ENCODE results near the gene PTAFR.

PTAFR gene

DNA sequence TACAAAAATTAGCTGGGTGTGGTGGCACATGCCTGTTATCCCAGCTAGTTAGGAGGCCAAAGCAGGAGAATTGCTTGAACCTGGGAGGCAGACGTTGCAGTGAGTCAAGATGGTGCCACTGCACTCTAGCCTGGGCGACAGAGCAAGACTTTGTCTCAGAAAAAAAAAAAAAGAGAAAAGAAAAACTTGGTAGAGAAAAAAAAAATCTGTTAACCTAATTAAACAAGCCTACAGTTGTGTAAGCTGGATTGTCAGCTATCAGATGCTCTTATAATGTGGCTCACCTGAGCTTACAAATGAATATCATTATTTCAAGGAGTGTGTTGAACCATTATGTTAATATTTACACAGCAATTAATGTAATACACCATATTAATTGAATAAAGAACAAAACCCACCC lies 61.6 kb downstream of the PTAFR start:
- no peak for DNase-seq

DNA sequence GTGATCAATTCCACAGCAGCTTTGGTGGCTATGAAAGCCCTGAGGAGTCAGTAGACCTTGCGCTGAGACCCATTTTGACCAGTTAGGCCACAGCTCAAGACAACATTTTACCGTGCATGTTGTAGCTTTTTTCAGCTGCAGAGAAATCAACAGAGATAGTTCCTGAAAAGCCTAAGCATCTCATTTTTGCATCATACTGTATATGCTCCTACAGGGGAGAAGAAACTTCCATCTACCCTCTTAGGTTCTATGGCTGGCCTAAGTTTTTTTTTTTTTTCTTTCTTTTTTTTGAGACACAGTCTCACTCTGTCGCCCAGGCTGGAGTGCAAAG lies 63.3 kb downstream of the PTAFR start:
- no peak for DNase-seq

DNA sequence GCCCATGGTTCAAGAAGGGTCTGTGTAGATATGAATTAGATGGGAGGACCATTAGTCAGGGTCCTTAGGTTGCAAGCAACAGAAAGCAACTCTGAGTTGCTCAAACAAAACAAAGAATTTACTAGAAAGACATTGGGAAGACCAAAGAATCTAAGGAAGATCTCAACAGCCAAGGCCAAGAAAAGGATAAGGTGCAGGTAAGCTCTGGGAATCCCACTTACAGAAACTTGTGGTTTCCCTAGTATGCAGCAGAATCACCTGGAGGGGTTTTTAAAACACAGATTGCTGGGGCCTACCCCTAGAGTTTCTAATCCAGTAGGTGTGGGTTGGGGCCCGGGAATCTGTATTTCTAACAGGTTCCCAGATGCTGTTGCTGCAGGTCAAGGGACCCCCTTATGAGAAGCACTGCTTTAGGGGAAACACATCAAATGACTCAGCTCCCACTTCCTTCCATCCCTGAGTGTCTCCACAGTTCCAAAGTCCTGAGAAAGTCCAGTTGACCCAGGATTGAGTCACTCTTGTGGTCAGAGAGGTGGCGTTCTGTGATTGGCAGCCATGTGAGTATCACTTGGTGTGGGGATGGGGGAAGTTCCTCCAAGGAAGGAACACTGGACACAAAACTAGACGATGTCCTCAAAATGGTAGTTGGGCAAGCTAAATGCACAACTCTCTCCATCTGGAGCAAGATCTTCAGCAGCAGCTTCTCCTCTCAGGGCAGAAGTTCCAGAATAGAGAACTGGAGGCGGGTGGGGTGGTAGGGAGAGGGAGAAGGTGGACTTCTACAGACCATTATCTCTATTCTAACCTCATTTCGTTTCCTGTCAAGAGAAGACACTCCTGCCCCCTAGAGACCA lies 63.9 kb downstream of the PTAFR start:
- DNase-seq, result peak; percentile 35

DNA sequence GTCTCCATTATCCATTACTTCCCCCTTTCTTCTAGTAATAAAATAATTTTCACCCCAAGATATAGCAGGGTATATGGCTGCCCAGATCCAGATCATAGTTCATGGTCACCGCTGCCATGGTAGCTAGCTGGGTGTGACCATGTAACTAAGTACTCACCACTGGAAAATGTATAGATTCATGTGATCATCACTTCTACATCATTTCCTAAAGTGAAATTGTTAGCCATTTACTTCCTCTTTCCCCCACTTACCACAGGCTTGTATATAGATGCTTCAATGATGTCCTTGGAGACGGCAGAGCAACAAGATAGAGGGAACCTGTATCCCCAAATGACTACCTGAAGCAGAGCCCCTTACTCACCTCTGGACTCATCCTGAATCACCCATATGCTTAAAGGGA lies 65.3 kb downstream of the PTAFR start:
- no peak for DNase-seq

DNA sequence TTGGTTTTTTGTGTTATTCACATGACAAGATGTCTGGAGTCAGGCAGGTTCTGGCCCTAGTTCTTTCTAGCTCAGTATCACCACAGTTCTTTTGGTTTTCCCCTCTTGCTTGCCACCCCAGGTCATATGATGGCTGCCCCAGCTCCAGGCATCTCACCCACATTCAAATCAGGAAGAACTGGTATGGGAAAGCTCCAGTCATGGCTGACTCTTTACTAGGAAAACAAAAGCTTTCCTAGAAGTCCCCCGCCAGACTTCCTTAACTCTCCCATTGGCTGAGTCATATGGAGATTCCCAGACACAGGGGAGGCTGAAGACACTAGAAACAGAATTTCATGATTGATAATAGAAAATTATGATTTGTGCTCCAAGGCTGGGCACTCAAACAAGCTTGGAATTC lies 65.9 kb downstream of the PTAFR start:
- no peak for DNase-seq

DNA sequence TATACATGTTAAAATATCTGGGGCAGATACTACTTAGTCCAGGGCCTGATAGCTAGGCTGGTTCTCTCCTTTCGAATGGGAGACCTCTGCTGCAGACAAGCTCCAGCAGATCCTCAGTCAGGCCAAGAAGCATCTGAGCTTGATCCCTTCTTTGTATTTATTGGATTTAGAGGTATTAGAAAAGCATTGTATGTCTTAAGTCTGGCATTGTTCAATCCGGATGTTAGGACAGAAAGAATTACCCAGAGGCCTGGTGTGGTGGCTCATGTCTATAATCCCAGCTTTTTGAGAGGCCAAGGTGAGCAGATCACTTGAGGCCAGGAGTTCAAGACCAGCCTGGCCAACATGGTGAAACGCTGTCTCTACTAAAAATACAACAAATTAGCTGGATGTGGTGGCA lies 66.9 kb downstream of the PTAFR start:
- no peak for DNase-seq

DNA sequence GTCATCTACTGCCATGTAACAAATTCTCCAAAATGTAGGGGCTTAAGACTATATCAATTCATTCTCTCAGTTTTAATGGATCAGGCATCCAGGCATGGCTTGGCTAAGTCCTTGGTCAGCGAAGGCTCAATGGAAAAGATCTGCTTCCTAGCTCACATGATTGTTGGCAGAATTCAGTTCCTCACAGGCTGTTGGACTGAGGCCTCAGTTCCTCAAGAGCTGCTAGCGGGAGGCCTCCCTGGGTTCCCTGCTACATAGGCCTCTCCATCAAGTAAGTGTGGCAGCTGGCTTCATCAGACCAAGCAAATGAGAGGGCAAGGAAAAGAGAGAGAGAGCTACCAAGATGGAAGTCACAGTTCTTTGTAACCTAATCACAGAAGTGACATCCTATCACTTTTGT lies 68.5 kb downstream of the PTAFR start:
- DNase-seq, result no peak

DNA sequence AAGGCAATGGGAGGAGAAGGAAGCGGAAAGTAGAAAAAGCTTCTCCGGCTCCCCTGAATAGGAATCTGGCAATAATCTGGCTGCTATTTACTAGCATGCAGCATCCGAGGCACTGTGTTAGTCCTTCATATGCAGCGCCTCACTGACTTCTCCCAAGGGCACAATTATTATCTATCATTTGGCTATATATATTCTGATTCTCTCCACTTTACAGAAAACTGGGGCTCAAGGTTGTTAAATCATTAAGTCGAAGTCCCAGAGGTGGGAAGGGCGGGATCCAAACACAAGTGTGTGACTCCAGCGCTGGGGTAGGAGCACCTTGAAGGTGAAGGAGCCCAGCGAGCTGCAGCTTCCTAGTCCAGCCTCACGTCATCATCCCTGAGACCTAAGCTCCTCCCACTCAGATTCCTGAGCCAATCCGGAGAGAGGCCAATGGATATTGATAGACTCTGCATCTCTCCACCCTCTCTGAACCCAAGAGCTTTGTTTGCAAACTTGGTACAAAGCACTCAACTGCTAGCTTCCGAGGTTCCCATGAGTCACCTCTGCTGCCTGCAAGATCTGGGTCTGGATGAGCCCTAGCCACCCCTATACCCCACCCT lies 71.5 kb downstream of the PTAFR start:
- no peak for DNase-seq

DNA sequence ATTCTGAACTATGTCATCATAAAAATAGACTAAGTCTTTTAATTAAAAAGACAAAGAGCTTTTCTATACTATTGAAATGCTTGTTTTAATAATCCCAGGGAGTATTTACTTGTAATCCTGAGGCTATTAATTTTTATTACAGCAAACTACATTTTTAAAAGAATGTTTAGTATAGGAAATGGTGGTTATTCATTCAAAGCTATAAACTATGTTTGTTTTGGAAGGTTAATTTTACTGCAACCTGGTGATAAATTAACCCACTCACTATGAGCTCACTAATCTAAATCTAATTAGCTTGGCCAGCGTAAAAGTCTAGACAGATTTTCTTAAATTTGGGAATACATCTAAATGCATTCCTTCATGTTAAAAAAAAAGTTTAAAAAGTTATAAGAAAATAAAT lies 74.3 kb downstream of the PTAFR start:
- no peak for DNase-seq

DNA sequence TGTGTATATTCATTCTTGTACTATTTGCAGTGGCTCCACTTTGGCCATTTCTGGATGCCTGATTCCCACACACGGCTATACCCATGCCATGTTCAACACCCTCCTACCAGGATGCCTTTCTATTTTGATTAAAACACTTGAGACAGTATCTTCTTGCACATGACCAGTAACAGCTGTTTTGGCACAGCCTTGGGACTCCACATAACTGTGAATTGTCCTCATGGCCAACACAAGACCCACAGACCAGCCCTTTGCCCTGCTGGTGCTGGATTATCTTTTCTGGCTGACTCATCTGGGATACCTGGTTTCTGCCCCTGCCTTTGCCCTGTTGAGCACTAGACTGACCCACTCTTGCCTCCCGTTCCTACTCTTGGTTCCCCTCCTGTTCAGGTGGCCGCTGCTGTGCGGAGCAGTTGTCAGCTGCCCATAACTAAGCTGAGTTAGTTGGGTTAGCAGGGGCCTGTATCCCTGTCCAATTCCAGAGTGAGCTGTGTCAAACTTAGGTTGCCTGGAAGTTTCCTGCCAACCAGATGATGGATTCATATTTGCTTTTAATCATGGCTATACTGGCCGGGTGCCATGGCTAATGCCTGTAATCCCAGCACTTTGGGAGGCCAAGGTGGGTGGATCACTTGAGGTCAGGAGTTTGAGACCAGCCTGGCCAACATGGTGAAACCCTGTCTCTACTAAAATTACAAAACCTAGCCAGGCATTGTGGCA lies 77.3 kb downstream of the PTAFR start:
- no peak for DNase-seq
